Fibroblast of lung (primary cell): ENCODE data around the gene RNASE13. TPM values are rescaled to one million over a fixed set of nuclear protein-coding genes. Genes with fewer than 3 reads are reported as not detected.

Experiments
- DNase-seq, 2 donors: peaks; one replicate each; pipeline versions ENCODE4 v3.0.0 to v3.0.0-alpha.2; 2010; ENCODE audit warnings: low read depth in 2 of 2
- H2AFZ ChIP-seq: 2 replicates; pipeline ENCODE4 v1.5.1; 2012; ENCODE audit warnings: low read length, control low read depth, inconsistent platforms
- H3K27ac ChIP-seq: 2 replicates; pipeline ENCODE4 v1.5.1; 2011; ENCODE audit warnings: low read length, control low read depth; ENCODE audit not compliant: insufficient read depth
- H3K27me3 ChIP-seq: 2 replicates; pipeline ENCODE4 v1.5.1; 2011; ENCODE audit warnings: mild to moderate bottlenecking, low read length; ENCODE audit not compliant: control insufficient read depth, insufficient read depth
- H3K36me3 ChIP-seq: 2 replicates; pipeline ENCODE4 v1.5.1; 2011; ENCODE audit warnings: low read length; ENCODE audit not compliant: control insufficient read depth, insufficient read depth
- H3K4me1 ChIP-seq: 2 replicates; pipeline ENCODE4 v1.5.1; 2011; ENCODE audit warnings: low read length; ENCODE audit not compliant: control insufficient read depth, insufficient read depth; ENCODE audit errors: extremely low read depth
- H3K4me2 ChIP-seq: 2 replicates; pipeline ENCODE4 v1.5.1; 2011; ENCODE audit warnings: low read length, control low read depth; ENCODE audit not compliant: insufficient read depth; ENCODE audit errors: extremely low read depth
- H3K4me3 ChIP-seq, 4 experiments: fragments of 200-600 bp in 1 of 4; sonication (generic) in 1 of 4; replicated peaks in 1 of 4; 2 replicates each; pipeline ENCODE4 v1.5.1; 2011 to 2016; ENCODE audit warnings: low read length in 4 of 4, low read depth in 3 of 4, mild to moderate bottlenecking in 3 of 4, control low read depth in 2 of 4, inconsistent platforms in 1 of 4, mixed read lengths in 1 of 4; ENCODE audit not compliant: insufficient read depth in 1 of 4; ENCODE audit errors: control extremely low read depth in 1 of 4
- H3K79me2 ChIP-seq: 2 replicates; pipeline ENCODE4 v1.5.1; 2012; ENCODE audit warnings: mild to moderate bottlenecking, low read length, inconsistent platforms; ENCODE audit not compliant: control insufficient read depth, insufficient read depth
- H3K9ac ChIP-seq: 2 replicates; pipeline ENCODE4 v1.5.1; 2011; ENCODE audit warnings: mild to moderate bottlenecking, low read length, control low read depth; ENCODE audit not compliant: insufficient read depth
- H3K9me3 ChIP-seq: 2 replicates; pipeline ENCODE4 v1.5.1; 2012; ENCODE audit warnings: low read depth, low read length; ENCODE audit not compliant: control insufficient read depth, insufficient read depth
- H4K20me1 ChIP-seq: 2 replicates; pipeline ENCODE4 v1.5.1; 2011; ENCODE audit warnings: low read length; ENCODE audit not compliant: control insufficient read depth, insufficient read depth; ENCODE audit errors: extremely low read depth
- EZH2 ChIP-seq: IDR thresholded peaks from 2 replicates; pipeline ENCODE4 v1.5.1; 2012; ENCODE audit warnings: low read length, control low read depth, mild to moderate bottlenecking; ENCODE audit errors: missing control alignments
- polyA plus RNA-seq, 2 donors: library from polyadenylated mRNA; depleted of rRNA in 1 of 2; stranded (reverse) in 1 of 2; unstranded in 1 of 2; fragments of >200 nt; gene quantifications; 2 replicates each; pipeline ENCODE4 v1.2.1, GENCODE V29; 2011 to 2012; ENCODE audit warnings: missing spikeins in 1 of 2
- total RNA-seq: library from RNA; depleted of rRNA; stranded (reverse); fragments of >200 nt; gene quantifications from 2 replicates; pipeline ENCODE4 v1.2.1, GENCODE V29; 2014
- TF ChIP-seq, protein P1 (sequence below), 2 donors: IDR thresholded peaks in 1 of 2; conservative IDR thresholded peaks in 1 of 2; 1 replicate in 1 of 2; 2 replicates in 1 of 2; pipeline ENCODE4 v1.5.1; 2011 to 2012; ENCODE audit warnings: low read length in 2 of 2, control low read depth in 1 of 2, inconsistent platforms in 1 of 2, low read depth in 1 of 2, mild to moderate bottlenecking in 1 of 2

The RNASE13 gene
- total and polyA plus RNA-seq, 2 donors (not counting 1 experiment from before 2014, with no cell fraction given): not detected

DNA sequence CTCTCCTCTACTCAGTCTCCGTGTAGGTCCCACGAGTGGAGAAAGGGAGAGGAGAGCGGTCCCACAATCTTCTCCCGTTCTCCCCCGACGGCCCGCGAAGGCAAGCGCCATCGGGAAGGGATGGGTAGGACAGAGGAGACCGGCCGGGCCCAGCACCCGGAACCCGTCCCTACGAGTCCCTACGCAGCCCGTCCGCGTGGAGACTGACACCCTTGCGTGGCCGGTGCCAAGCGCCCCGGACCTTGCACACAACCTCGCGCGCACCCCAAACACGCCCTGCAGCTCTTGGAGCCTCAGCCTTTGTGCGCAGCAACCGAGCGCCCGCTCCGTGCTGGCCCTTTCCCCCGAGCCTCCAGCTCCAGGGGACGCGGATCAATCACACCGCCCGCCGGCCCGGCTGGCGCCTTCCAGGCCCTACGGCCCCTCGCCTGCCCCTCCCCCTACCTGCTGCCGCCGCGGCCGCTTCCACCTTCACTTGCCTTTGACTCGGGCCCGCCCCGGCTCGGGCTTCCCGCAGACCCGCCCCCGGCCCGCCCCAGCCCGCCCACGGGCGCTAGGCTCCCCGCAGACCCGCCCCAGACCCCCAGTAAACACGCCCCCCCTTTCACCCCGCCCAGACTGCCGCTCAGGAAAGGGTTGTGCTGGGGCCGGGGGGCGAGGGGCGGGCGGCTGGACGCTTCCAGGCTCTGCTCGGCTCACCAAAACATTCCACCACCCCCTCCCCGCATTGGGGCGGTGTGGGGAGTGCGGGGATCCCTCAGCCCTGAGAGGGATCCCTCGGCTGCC lies 9.8 kb downstream of the RNASE13 start, which contains the start of gene NDRG2:
TSS of gene NDRG2 (minus strand) at position 477 of the 786 bp plus-strand sequence. CDS start 1,746 bp downstream, outside the sequence.
- H3K36me3 ChIP-seq: no peaks in the 10 kb centered on the region
- H2AFZ ChIP-seq: no peak within 1 kb of the TSS
- TF ChIP-seq, protein P1, sequence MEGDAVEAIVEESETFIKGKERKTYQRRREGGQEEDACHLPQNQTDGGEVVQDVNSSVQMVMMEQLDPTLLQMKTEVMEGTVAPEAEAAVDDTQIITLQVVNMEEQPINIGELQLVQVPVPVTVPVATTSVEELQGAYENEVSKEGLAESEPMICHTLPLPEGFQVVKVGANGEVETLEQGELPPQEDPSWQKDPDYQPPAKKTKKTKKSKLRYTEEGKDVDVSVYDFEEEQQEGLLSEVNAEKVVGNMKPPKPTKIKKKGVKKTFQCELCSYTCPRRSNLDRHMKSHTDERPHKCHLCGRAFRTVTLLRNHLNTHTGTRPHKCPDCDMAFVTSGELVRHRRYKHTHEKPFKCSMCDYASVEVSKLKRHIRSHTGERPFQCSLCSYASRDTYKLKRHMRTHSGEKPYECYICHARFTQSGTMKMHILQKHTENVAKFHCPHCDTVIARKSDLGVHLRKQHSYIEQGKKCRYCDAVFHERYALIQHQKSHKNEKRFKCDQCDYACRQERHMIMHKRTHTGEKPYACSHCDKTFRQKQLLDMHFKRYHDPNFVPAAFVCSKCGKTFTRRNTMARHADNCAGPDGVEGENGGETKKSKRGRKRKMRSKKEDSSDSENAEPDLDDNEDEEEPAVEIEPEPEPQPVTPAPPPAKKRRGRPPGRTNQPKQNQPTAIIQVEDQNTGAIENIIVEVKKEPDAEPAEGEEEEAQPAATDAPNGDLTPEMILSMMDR (conservative IDR thresholded peaks at IDR 0.05 in 1 of 2, IDR thresholded peaks at IDR 0.05 in 1 of 2; ENCODE audit: low read depth in 1 of 2, low read length in 2 of 2): no peak
- peak; percentile 93 for TF ChIP-seq EZH2
- no peak within 1 kb of the TSS for H3K27ac ChIP-seq
- no peaks in the 10 kb centered on the region for H3K4me1 ChIP-seq
- no peaks in the 10 kb centered on the region for H4K20me1 ChIP-seq
- H3K4me3 ChIP-seq: peak within 1 kb of the TSS in 2 of 4 experiments; percentile 33 to 40
- H3K27me3 ChIP-seq: peaks cover 54% of the 10 kb centered on the region
- no peaks in the 10 kb centered on the region for H3K9me3 ChIP-seq
- H3K4me2 ChIP-seq: peak within 1 kb of the TSS; percentile 25
- no peak within 1 kb of the TSS for H3K9ac ChIP-seq
- H3K79me2 ChIP-seq: no peaks in the 10 kb centered on the region
- peak in 1 of 2 donors; percentile 17 for DNase-seq

DNA sequence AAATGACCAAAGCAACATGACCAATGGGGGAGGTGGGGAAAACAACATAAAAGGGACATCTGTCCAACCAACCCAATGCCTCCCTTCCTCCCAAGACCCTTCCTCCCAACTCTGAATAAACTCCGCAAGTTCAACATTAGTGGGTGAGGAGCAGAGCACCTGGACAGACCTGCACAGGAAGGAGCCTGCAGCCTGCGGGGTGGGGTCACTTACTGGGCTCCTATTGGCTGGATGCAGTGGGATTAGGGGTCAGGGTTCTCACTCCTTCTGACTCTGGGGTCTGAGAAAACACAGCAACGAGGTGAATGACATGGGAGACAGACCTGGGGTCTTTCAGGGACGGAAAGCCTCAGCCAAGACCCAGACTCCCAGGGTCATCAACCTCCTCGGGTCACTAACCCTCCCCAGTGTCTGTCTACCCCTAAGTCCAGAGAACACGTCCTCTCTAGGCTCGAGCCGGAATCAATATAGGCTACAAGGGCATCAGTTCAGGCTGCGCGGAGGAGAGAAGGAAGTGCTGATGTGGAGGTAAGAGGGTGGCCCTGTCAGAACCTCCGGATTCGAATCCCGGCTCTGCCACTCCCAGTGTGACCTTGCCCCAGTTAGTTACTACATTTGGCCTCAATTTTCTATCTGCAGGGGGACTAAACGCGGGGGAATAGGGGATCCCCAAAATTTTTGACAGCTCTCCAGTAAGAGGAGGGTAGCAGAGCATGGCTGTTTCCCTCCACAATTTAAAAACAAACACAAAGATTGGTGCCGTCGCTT lies 10.6 kb downstream of the RNASE13 start:
- H3K4me3 ChIP-seq: peak overlapping the region in 2 of 4 experiments; percentile 12 to 29
- H3K36me3 ChIP-seq: no peaks in the 10 kb centered on the region
- no peak overlapping the region for H3K4me2 ChIP-seq
- H3K4me1 ChIP-seq: no peaks in the 10 kb centered on the region
- no peaks in the 10 kb centered on the region for H3K9me3 ChIP-seq
- H3K27me3 ChIP-seq: peaks cover 56% of the 10 kb centered on the region
- TF ChIP-seq EZH2: no peak
- TF ChIP-seq, protein P1 (conservative IDR thresholded peaks at IDR 0.05 in 1 of 2, IDR thresholded peaks at IDR 0.05 in 1 of 2; ENCODE audit: low read depth in 1 of 2, low read length in 2 of 2): no peak
- no peak overlapping the region for H3K9ac ChIP-seq
- DNase-seq: no peak
- H2AFZ ChIP-seq: no peak overlapping the region
- no peaks in the 10 kb centered on the region for H4K20me1 ChIP-seq
- no peaks in the 10 kb centered on the region for H3K79me2 ChIP-seq
- no peak overlapping the region for H3K27ac ChIP-seq

GRCh38 chr14:21023174-21023573 lies 11.4 kb downstream of the RNASE13 start:
- no peak overlapping the region for H3K4me2 ChIP-seq
- no peaks in the 10 kb centered on the region for H3K36me3 ChIP-seq
- no peaks in the 10 kb centered on the region for H3K79me2 ChIP-seq
- TF ChIP-seq, protein P1 (conservative IDR thresholded peaks at IDR 0.05 in 1 of 2, IDR thresholded peaks at IDR 0.05 in 1 of 2; ENCODE audit: low read depth in 1 of 2, low read length in 2 of 2): no peak
- peak; percentile 75 for TF ChIP-seq EZH2
- no peaks in the 10 kb centered on the region for H3K9me3 ChIP-seq
- H3K27me3 ChIP-seq: peaks cover 56% of the 10 kb centered on the region
- H2AFZ ChIP-seq: no peak overlapping the region
- H3K9ac ChIP-seq: no peak overlapping the region
- H3K4me1 ChIP-seq: no peaks in the 10 kb centered on the region
- DNase-seq: no peak
- H3K27ac ChIP-seq: no peak overlapping the region
- H3K4me3 ChIP-seq: no peak overlapping the region
- H4K20me1 ChIP-seq: no peaks in the 10 kb centered on the region
